LoVo (cell line): ENCODE measurements around the gene DNAH12.
"Not testable (repeated sequence)": the region's sequence is repeated elsewhere in the genome, so short reads cannot be mapped to it uniquely, and the experiment has no call there.

Experiments
- DNase-seq: peaks from one replicate; pipeline ENCODE4 v3.0.0-alpha.2; 2016; ENCODE audit warnings: low spot score

Gene DNAH12

DNA sequence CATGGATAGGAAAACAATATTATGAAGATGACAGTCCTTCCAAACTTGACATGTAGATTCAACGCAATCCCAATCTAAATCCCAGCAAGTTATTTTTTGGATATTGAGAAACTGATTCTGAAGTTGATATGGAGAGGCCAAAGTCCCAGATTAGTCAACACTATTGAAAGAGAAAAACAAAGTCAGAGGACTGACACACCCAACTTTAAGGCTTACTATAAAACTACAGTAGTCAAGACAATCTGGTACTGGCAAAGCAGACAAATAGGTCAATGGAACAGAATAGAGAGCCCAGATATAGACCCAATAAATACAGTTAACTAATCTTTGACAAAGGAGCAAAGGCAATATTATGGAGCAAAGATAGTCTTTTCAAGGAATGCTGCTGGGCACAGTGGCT is 132.4 kb downstream of the DNAH12 start:
- peak; percentile 65 for DNase-seq

DNA sequence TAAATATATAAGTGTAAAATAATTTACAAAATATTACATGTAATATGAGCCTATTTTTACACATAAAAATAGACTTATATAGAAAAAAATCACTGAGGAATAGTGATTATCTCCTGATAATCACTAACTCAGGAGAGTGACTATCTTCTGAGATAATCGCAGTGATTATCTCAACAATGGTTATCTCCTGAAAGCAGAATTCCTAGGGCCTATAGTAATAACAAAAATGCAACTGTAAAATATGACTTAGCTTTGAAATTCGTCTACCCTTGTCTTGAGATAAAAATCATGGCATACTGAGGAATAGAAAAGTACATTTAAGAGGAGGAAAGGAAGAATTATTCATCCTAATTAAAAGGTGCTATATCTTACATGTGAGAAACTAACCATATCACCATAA is 134.7 kb downstream of the DNAH12 start:
- DNase-seq, result no peak

DNA sequence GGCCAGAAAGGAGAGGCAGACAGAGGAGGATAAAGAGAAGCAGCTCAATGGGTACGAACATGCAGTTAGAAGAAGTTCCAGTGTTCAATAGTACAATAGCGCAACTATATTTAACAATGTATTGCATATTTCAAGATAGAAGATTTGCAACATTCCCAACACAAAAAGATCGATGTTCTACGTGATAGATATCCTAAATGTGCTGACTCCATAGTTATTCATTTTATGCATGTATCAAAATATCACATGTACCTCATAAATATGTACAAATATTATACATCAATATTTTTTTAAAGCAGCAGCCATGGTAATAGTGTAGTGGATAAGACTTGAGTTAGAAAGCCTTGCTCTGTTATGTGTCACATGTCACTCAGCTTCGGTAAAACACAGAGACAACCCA is 141.5 kb downstream of the DNAH12 start:
- DNase-seq, result no peak

DNA sequence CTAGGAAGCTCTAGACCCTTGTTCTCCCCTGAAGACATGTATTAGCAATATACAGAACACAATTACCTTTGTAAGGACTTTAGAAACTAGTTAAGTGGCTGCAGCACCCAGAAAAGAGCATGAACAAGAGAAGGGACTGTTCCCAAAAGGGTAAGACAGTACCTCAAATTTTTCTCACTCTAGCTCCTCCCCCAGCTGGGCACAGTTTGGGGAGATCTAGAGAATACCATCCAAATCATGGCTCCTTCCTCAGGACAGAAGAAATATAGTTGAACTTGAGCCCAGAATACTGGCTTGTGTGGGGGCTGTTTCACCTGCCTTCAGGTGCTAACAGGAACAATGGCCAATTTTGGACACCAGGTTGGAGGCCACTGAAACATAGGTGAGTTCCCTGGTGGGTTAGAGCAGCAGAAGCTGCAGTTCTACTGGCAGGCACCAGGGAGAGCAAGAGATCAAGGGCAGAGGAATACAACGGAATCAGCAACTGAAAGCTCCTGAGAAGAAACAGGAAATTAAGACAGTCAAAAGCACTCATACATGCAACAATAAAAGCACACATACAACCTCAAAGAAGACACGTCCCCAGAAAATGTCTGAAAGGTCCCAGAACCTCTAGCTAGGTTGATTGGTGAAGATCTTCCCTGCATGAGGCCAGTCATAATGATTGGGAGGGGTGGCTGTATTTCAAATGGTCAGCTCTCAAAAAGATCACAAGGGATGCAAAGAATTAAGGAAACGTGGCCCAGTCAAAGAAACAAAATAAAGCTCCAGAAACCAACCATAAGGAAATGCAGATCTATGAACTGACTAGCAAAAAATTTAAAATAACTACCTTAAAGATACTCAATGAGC is 146.7 kb downstream of the DNAH12 start:
- DNase-seq, result peak; percentile 71

- DNase-seq, result no peak
Observed at GRCh38 chr3:57393977-57394376, 150.2 kb downstream of the DNAH12 start.

GRCh38 chr3:57391767-57392166 is 152.4 kb downstream of the DNAH12 start:
- no peak for DNase-seq

DNA sequence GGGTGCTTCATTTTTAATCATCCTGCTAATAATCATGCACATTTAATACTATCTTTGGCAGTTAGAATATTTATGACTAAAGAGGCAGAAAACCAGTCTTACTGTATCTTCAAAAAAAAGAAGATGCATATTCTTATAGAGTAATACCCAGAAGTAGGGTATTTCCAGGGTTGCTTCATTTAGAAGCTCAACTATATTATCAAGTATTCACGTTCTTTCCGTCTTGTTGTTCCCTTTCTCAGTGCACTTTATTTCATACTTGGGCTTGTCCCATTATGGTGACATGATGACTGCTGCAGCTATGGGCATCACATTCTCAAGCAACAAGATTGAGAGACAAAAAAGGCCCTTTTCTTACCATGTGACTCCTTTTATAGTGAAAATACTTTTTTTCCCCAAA is 154.9 kb downstream of the DNAH12 start:
- DNase-seq, result no peak

GRCh38 chr3:57386307-57386706 is 157.8 kb downstream of the DNAH12 start:
- DNase-seq, result no peak

- no peak for DNase-seq
Observed at GRCh38 chr3:57385498-57385897, 158.6 kb downstream of the DNAH12 start.

DNA sequence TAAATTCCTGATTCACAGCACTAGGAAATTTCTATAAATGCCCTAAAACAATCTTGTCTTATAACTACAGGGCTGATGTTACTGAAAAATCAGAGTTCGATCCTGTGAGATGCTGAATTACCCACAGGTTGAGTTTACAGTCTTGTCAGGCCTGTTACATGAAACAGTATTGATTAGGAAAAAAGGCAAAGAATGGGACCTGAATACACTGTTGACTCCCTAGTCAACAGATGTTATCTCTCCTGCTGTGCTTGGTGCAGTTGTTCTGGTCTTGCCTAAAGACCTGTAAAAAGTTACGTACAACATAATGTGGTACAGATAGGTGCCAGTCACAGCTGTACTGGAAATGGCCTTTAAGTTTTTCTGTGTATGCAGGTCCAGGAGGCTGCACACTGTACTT is 160.3 kb downstream of the DNAH12 start:
- no peak for DNase-seq

DNA sequence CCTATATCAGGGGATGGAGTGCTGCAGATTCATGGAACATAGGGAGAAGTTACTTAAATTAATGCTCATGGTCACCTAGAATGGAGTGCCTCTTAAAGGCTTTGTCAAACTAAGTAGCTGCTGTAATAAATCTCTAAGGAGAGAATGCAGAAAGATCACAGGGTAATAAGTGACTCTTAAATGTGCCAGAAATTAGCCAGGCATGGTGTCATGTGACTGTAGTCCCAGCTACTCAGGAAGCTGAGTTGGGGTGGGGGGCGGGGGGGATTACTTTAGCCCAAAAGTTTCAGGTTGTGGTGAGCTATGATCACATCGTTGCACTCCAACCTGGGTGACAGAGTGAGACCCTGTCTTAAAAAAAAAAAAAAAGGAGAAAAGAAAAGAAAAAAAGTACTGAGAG is 160.7 kb downstream of the DNAH12 start:
- DNase-seq, result no peak

DNA sequence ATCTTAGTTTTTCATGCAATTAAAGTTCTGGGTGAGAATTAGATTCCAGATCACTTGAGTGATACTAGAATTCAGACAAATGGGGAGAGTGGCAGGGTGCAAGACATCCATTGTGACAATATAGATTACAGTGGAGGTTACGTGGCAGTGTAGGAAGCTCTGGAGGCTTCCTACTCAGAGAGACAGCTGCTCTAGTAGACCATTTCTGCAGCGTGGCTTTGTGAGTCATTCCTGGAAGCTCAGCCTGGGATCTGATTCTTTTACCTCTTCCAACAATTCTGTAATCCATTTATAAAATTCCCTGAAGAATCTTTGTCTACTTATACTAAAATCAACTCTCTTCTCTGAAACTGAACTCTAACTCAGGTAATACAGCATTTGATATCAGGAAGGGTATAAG is 161.2 kb downstream of the DNAH12 start:
- DNase-seq, result no peak

DNA sequence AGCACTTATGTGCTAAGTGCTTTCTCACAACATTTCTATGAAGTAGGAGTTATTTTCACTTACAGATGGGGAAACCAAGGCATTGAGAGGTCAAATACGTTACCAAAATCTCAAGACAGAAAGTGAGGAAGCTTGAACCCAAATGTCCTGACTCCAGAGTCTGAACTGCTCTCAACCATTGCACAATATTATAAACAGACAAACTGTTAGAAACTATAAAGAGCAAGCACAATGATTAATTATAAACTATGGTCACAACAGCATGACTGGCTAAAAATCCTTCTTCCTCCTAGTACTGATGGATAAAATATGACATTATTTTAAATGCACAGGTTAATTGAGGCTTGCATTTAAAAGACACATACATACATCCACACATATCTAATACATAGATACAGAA is 173.8 kb downstream of the DNAH12 start:
- DNase-seq, result no peak

GRCh38 chr3:57365089-57365488 is 179.1 kb downstream of the DNAH12 start:
- not testable (repeated sequence) for DNase-seq

DNA sequence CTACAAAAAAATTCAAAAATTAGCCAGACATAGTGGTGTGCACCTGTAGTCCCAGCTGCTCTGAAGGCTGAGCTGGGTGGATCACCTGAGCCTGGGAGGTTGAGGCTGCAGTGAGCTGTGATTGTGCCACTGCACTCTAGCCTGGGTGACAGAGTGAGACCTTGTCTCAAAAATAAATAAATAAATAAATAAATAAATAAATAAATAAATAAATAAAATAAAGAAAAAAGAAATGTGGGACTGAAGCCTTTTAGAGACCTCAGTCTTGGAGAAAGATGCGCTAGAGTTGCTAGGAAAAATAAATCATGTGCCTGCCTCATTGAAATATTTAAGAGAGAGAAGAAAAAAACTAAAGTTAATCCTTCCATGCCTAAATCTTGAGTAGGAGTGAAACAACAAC is 187.9 kb downstream of the DNAH12 start:
- not testable (repeated sequence) for DNase-seq

- no peak for DNase-seq
Observed at GRCh38 chr3:57354768-57355167, 189.4 kb downstream of the DNAH12 start.

- DNase-seq, result no peak
Observed at GRCh38 chr3:57350271-57350670, 193.9 kb downstream of the DNAH12 start.

DNA sequence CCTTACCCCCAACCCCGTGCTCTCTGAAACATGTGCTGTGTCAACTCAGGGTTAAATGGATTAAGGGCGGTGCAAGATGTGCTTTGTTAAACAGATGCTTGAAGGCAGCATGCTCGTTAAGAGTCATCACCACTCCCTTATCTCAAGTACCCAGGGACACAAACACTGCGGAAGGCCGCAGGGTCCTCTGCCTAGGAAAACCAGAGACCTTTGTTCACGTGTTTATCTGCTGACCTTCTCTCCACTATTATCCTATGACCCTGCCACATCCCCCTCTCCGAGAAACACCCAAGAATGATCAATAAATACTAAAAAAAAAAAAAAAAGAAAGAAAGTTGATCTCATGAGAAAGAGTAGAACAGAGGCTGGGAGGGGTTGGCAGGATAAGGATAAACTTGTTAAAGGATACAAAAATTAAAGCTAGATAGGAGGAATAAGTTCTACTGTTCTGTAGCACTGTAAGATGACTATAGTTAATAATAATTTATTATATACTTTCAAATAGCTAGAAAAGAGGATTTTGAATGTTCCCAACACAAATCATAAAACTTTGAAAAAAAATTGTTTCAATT is 205.0 kb downstream of the DNAH12 start:
- not testable (repeated sequence) for DNase-seq

- not testable (repeated sequence) for DNase-seq
Observed at GRCh38 chr3:57338272-57339070, 205.7 kb downstream of the DNAH12 start.

- no peak for DNase-seq
Observed at GRCh38 chr3:57335283-57335938, 208.7 kb downstream of the DNAH12 start.

DNA sequence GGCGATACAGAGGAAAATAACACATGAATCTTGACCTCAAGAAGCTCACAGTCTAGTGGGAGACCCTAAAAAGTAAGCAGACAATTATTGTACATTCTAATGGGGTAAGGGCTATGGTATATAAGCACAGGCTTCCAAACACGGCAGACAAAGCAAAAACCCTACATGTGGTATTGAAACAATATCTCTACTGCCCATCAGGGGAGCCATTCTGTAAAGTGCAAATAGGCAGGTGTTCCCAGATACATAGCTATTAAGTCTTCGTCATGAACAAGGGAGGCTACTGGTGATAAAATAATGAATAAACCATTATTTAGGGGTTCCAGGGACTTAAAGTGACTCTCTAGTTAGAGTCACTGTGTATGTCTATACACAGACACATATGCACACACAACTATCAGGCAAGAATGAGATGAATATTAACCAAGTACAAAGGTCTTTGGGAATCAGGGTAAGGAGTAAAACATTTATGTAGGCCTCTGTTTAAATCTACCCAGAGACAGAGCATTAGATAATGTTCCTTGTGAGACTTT is 213.0 kb downstream of the DNAH12 start:
- no peak for DNase-seq

DNA sequence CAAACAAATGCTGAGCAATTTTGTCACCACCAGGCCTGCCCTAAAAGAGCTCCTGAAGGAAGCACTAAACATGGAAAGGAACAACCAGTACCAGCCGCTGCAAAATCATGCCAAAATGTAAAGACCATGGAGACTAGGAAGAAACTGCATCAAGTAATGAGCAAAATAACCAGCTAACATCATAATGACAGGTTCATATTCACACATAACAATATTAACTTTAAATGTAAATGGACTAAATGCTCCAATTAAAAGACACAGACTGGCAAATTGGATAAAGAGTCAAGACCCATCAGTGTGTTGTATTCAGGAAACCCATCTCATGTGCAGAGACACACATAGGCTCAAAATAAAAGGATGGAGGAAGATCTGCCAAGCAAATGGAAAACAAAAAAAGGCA is 217.6 kb downstream of the DNAH12 start:
- not testable (repeated sequence) for DNase-seq
